Ovary (tissue), 9 donors: Measurements from ENCODE around the gene SLC25A29. TPM values are rescaled to one million over a fixed set of nuclear protein-coding genes. Genes with fewer than 3 reads are reported as not detected.

Experiments used
- DNase-seq, 5 donors: peaks; one replicate each; pipeline ENCODE4 v3.0.0-alpha.2; 2019 to 2020
- H3K27ac ChIP-seq, 2 donors: fragments of 200-600 bp; one replicate each; pipeline versions ENCODE4 v1.5.1 to v1.8.0; 2019 to 2022
- H3K27me3 ChIP-seq: fragments of 200-600 bp; one replicate; pipeline ENCODE4 v1.8.0; 2022
- H3K36me3 ChIP-seq: fragments of 200-600 bp; sonication (generic); one replicate; pipeline ENCODE4 v1.5.1; 2019
- H3K4me1 ChIP-seq: one replicate; pipeline ENCODE4 v1.8.1; 2013; ENCODE audit warnings: mild to moderate bottlenecking, moderate library complexity; ENCODE audit not compliant: insufficient read depth
- H3K4me3 ChIP-seq: fragments of 200-600 bp; sonication (generic); one replicate; pipeline ENCODE4 v1.5.1; 2017
- H3K9me3 ChIP-seq, 2 donors: fragments of 200-600 bp in 1 of 2; sonication (generic) in 1 of 2; one replicate each; pipeline versions ENCODE4 v1.5.1 to v1.8.1; 2013 to 2019; ENCODE audit warnings: mild to moderate bottlenecking in 1 of 2, moderate library complexity in 1 of 2
- EP300 ChIP-seq: sonication (generic); formaldehyde crosslinking; IDR thresholded peaks from one replicate; pipeline ENCODE4 v1.6.1; 2017; ENCODE audit warnings: antibody characterized with exemption
- POLR2A ChIP-seq: fragments of 450-650 bp; IDR thresholded peaks from one replicate; pipeline ENCODE4 v1.6.1; 2017; ENCODE audit warnings: antibody characterized with exemption, mild to moderate bottlenecking, moderate library complexity
- WGBS, 3 donors: extraction: QIAGEN DNeasy Blood & Tissue Kit in 1 of 3; methylation state at CpG; one replicate each; pipeline versions ENCODE4 v1.1.5 to v1.1.7; 2013 to 2017; 5-methylcytosine and 5-hydroxymethylcytosine counted together
- intact Hi-C, 4 donors: fragments of 100-400 bp; cut with DNase I; formaldehyde crosslinking; loops; one replicate each; pipeline versions ENCODE4 v1.11.0 to v1.15.1; 2022 to 2023
- polyA plus RNA-seq, 2 donors: library from polyadenylated mRNA; stranded (reverse); fragments of 200-250 nt in 1 of 2; fragments of 350-450 nt in 1 of 2; fragmentation: Illumina TruSeq in 1 of 2; extraction: RNeasy Lipid Tissue Mini Kit (QIAGEN cat#74804) in 1 of 2; gene quantifications; one replicate each; pipeline ENCODE4 v1.2.3, GENCODE V29; 2013 to 2014
- total RNA-seq, 7 donors: library from RNA; depleted of rRNA in 2 of 7; stranded (reverse); fragments of >200 nt in 2 of 7; fragmentation: NEBNext Ultra II Directional in 3 of 7; extraction: Animal tissue kit (Norgen Biotek cat#: 25700) in 3 of 7; gene quantifications; one replicate each; pipeline versions ENCODE4 v1.1.0 to v1.2.4, GENCODE V29; 2016 to 2023
- TF ChIP-seq, protein P1 (sequence below), 3 donors: fragments of 450-650 bp in 2 of 3; fragments of 200-600 bp in 1 of 3; IDR thresholded peaks; one replicate each; pipeline versions ENCODE4 v1.5.1 to v1.8.0; 2016 to 2022; ENCODE audit warnings: antibody characterized with exemption in 3 of 3, mild to moderate bottlenecking in 1 of 3
- donor health status: DM: no; HTN: no; CAD: no; lungs with moderate emphysema.
- donor health status: DM: no; HTN: no; CAD: no.
- donor health status: Bipolar disorder and iron deficiency.
- donor health status: DM: yes; HTN: yes; CAD: no.
- donor health status: DM: no; HTN: no; CAD: no.
- donor health status: DM: yes; HTN: yes; CAD: no.

The SLC25A29 gene
- total and polyA plus RNA-seq, 9 donors = 9.1 to 177 (median 69.9) TPM

- Histone ChIP-seq H3K27ac (no peak overlapping the region), H3K36me3 (no peaks in the 10 kb centered on the region), H3K4me1 (no peaks in the 10 kb centered on the region), H3K9me3 (no peaks in the 10 kb centered on the region), H3K27me3 (no peaks in the 10 kb centered on the region), H3K4me3 (no peak overlapping the region)
- no peak for TF ChIP-seq EP300
- TF ChIP-seq, protein P1, sequence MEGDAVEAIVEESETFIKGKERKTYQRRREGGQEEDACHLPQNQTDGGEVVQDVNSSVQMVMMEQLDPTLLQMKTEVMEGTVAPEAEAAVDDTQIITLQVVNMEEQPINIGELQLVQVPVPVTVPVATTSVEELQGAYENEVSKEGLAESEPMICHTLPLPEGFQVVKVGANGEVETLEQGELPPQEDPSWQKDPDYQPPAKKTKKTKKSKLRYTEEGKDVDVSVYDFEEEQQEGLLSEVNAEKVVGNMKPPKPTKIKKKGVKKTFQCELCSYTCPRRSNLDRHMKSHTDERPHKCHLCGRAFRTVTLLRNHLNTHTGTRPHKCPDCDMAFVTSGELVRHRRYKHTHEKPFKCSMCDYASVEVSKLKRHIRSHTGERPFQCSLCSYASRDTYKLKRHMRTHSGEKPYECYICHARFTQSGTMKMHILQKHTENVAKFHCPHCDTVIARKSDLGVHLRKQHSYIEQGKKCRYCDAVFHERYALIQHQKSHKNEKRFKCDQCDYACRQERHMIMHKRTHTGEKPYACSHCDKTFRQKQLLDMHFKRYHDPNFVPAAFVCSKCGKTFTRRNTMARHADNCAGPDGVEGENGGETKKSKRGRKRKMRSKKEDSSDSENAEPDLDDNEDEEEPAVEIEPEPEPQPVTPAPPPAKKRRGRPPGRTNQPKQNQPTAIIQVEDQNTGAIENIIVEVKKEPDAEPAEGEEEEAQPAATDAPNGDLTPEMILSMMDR (IDR thresholded peaks at IDR 0.05) = no peak
- TF ChIP-seq POLR2A = no peak
- 80 to 85% (median 81%) methylated on average over 10 to 11 of the region's 11 CpGs for WGBS, 3 donors
- intact Hi-C loops = no loop called here
- no peak for DNase-seq
Measured at GRCh38 chr14:100332071-100332639, 25.9 kb upstream of the SLC25A29 start.

DNA sequence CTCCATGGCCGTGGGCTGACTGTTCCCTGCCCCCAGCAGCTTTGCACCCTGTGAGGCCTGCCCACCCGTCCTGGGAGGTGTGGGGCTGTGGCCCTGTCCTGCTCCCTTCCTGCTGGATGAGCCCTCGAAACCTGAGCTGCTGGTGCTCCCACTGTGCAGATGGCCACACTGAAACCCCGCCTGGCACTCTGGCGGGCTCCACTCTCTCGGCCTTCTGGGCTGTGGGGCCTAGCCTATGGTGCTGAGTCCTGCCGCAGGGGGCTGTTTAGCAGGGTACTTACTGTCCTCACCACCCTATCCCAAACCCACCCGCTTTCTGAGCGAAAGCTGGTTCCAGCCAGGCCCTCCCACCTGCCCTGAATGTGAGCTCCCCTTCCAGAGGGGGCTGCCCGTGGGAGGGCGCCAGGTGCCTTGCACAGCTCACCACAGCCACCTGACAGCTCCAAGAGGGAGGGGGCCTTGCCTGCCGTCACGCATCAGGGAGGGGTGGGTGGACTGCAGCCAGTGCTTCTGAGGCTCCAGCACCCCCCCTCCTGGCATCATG, 24.2 kb upstream of the SLC25A29 start:
- Histone ChIP-seq H3K36me3 (no peaks in the 10 kb centered on the region), H3K4me1 (no peaks in the 10 kb centered on the region), H3K4me3 (no peak overlapping the region), H3K27me3 (no peaks in the 10 kb centered on the region), H3K27ac (no peak overlapping the region), H3K9me3 (no peaks in the 10 kb centered on the region)
- 71 to 81% (median 80%) methylated on average over 12 to 13 of the region's 13 CpGs for WGBS, 3 donors
- no peak for DNase-seq
- intact Hi-C loops = no loop called here
- no peak for TF ChIP-seq EP300
- no peak for TF ChIP-seq POLR2A
- TF ChIP-seq, protein P1 (IDR thresholded peaks at IDR 0.05) = no peak

DNA sequence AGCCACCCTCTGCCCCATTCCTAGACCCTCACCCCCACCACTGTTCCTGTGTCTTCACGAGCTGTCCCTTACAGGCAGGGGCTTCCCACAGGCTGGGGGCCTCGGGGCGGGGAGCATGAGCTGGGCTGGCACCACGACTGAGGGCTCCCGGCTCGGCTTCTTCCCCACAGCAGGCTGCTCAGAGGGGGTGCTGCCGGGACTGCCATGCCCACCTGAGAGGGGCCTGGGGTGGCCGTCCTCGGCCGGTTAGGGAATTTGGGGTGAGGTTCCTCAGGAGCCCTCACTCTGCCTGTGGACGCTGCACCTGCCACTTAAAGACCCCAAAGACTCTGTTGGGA, 23.7 kb upstream of the SLC25A29 start:
- Histone ChIP-seq H3K36me3 (no peaks in the 10 kb centered on the region), H3K4me3 (no peak overlapping the region), H3K27ac (no peak overlapping the region), H3K9me3 (no peaks in the 10 kb centered on the region), H3K4me1 (peaks cover 4% of the 10 kb centered on the region), H3K27me3 (no peaks in the 10 kb centered on the region)
- TF ChIP-seq, protein P1 (IDR thresholded peaks at IDR 0.05) = no peak
- 58 to 88% (median 74%) methylated on average over 3 to 11 of the region's 11 CpGs for whole genome bisulfite sequencing, 3 donors
- intact Hi-C loops = no loop called here
- no peak for DNase-seq

- no peak overlapping the region for H3K27ac ChIP-seq
- no peaks in the 10 kb centered on the region for H3K36me3 ChIP-seq
- H3K4me1 ChIP-seq = peaks cover 4% of the 10 kb centered on the region
- DNase-seq = no peak
- H3K4me3 ChIP-seq = no peak overlapping the region
- no peaks in the 10 kb centered on the region for H3K27me3 ChIP-seq
- intact Hi-C loops = no loop called here
- no peak for TF ChIP-seq EP300
- TF ChIP-seq POLR2A = no peak
- TF ChIP-seq, protein P1 (IDR thresholded peaks at IDR 0.05) = no peak
- 84 to 90% (median 85%) methylated on average over 26 to 36 of the region's 36 CpGs for WGBS, 3 donors
- no peaks in the 10 kb centered on the region for H3K9me3 ChIP-seq
Measured at GRCh38 chr14:100329233-100330006, 23.2 kb upstream of the SLC25A29 start.
